IMR-90 (cell line): ENCODE data around the gene ASB11. TPM values are rescaled to one million over a fixed set of nuclear protein-coding genes. Genes with fewer than 3 reads are reported as not detected.
A peak's percentile ranks its signal among the peaks of the same experiment; 100 is the strongest.

ENCODE experiments used
- ATAC-seq: fragments of 200-7000 bp; cut with Tn5 transposase; 2 replicates; pipeline ENCODE4 v1.9.1; 2020; ENCODE audit warnings: low read depth, mild to moderate bottlenecking, moderate library complexity
- BruUV-seq: library from RNA; stranded (reverse); fragments of 400-500 nt; replicated peaks from 2 replicates; lab custom pipeline; 2021; lab: Mats Ljungman, UMichigan
- CTCF ChIA-PET: fragments of 300-600 bp; formaldehyde crosslinking; extraction: SDS; loops from one replicate; lab custom pipeline; 2021; ENCODE audit warnings: antibody characterized with exemption; lab: Yijun Ruan, JAX
- POLR2A ChIA-PET: fragments of 300-600 bp; sonication (Branson Sonifier 250); formaldehyde crosslinking; loops from one replicate; lab custom pipeline; 2022; ENCODE audit warnings: antibody characterized with exemption; ENCODE audit not compliant: unreplicated experiment; lab: Charles Lee
- DNase-seq: peaks from one replicate; pipeline ENCODE4 v3.0.0; 2013
- H2AFZ ChIP-seq: replicated peaks from 2 replicates; pipeline ENCODE3; 2013; ENCODE audit warnings: low read length, mild to moderate bottlenecking; ENCODE audit not compliant: poor library complexity
- H2AK5ac ChIP-seq: 2 replicates; pipeline ENCODE4 v1.6.1; 2013; ENCODE audit warnings: low read depth, low read length, inconsistent platforms
- H2AK9ac ChIP-seq: replicated peaks from 2 replicates; pipeline ENCODE3; 2013; ENCODE audit warnings: mild to moderate bottlenecking, low read depth, low read length, moderate library complexity; ENCODE audit not compliant: poor library complexity
- H2BK120ac ChIP-seq: 2 replicates; pipeline ENCODE4 v1.6.1; 2013; ENCODE audit warnings: low read depth, low read length, inconsistent platforms
- H2BK15ac ChIP-seq: 3 replicates; pipeline ENCODE4 v1.6.1; 2013; ENCODE audit warnings: low read depth, low read length, inconsistent platforms
- H2BK20ac ChIP-seq: 2 replicates; pipeline ENCODE4 v1.6.1; 2013; ENCODE audit warnings: low read depth, mild to moderate bottlenecking, inconsistent platforms, low read length, moderate library complexity
- H2BK5ac ChIP-seq: 2 replicates; pipeline ENCODE4 v1.6.1; 2013; ENCODE audit warnings: mild to moderate bottlenecking, low read depth, low read length, inconsistent platforms; ENCODE audit not compliant: poor library complexity, severe bottlenecking
- H3K14ac ChIP-seq: replicated peaks from 2 replicates; pipeline ENCODE4 v1.6.1; 2013; ENCODE audit warnings: low read depth, low read length, inconsistent platforms
- H3K18ac ChIP-seq: 2 replicates; pipeline ENCODE4 v1.6.1; 2013; ENCODE audit warnings: low read depth, low read length, control low read depth
- H3K23ac ChIP-seq: 2 replicates; pipeline ENCODE4 v1.6.1; 2013; ENCODE audit warnings: low read depth, low read length, inconsistent platforms
- H3K27ac ChIP-seq: 2 replicates; pipeline ENCODE4 v1.5.1; 2013; ENCODE audit warnings: mild to moderate bottlenecking, control low read depth, low read length; ENCODE audit not compliant: insufficient read depth
- H3K27me3 ChIP-seq: 2 replicates; pipeline ENCODE4 v1.6.1; 2013; ENCODE audit warnings: low read length; ENCODE audit not compliant: control insufficient read depth, insufficient read depth
- H3K36me3 ChIP-seq: 2 replicates; pipeline ENCODE4 v1.6.1; 2013; ENCODE audit warnings: low read length, mixed read lengths; ENCODE audit not compliant: control insufficient read depth, insufficient read depth
- H3K4ac ChIP-seq: 2 replicates; pipeline ENCODE4 v1.6.1; 2013; ENCODE audit warnings: low read depth, low read length, inconsistent platforms
- H3K4me1 ChIP-seq: 2 replicates; pipeline ENCODE4 v1.6.1; 2013; ENCODE audit warnings: low read length, mixed read lengths; ENCODE audit not compliant: control insufficient read depth, insufficient read depth
- H3K4me2 ChIP-seq: 2 replicates; pipeline ENCODE4 v1.6.1; 2013; ENCODE audit warnings: low read depth, mild to moderate bottlenecking, control low read depth, low read length, moderate library complexity
- H3K4me3 ChIP-seq: 2 replicates; pipeline ENCODE4 v1.5.1; 2013; ENCODE audit warnings: low read depth, mild to moderate bottlenecking, control low read depth, low read length, moderate library complexity; ENCODE audit not compliant: insufficient read depth
- H3K56ac ChIP-seq: 2 replicates; pipeline ENCODE4 v1.6.1; 2013; ENCODE audit warnings: low read length, inconsistent platforms; ENCODE audit not compliant: insufficient read depth; ENCODE audit errors: extremely low read depth
- H3K79me1 ChIP-seq, 2 experiments: 2 replicates each; pipeline ENCODE4 v1.6.1; 2013; ENCODE audit warnings: low read length in 2 of 2, inconsistent platforms in 1 of 2, low read depth in 1 of 2
- H3K9ac ChIP-seq: 2 replicates; pipeline ENCODE4 v1.6.1; 2013; ENCODE audit warnings: low read depth, low read length, control low read depth
- H3K9me1 ChIP-seq: 2 replicates; pipeline ENCODE4 v1.6.1; 2013; ENCODE audit warnings: low read length, inconsistent platforms; ENCODE audit not compliant: insufficient read depth
- H3K9me3 ChIP-seq: 2 replicates; pipeline ENCODE4 v1.6.1; 2013; ENCODE audit warnings: low read length; ENCODE audit not compliant: control insufficient read depth, insufficient read depth
- H4K20me1 ChIP-seq: 2 replicates; pipeline ENCODE4 v1.6.1; 2013; ENCODE audit warnings: low read length, inconsistent platforms; ENCODE audit not compliant: insufficient read depth
- H4K5ac ChIP-seq: 2 replicates; pipeline ENCODE4 v1.6.1; 2013; ENCODE audit warnings: mild to moderate bottlenecking, low read depth, low read length, control low read depth
- H4K8ac ChIP-seq, 2 experiments: 2 replicates each; pipeline ENCODE4 v1.6.1; 2013; ENCODE audit warnings: low read depth in 2 of 2, low read length in 2 of 2, control low read depth in 1 of 2, inconsistent platforms in 1 of 2
- H4K91ac ChIP-seq: 2 replicates; pipeline ENCODE4 v1.6.1; 2013; ENCODE audit warnings: low read depth, low read length, inconsistent platforms; ENCODE audit not compliant: insufficient read depth
- BHLHE40 ChIP-seq: fragments of 150-350 bp; IDR thresholded peaks from 2 replicates; pipeline ENCODE4 v1.6.1; 2016; ENCODE audit warnings: mild to moderate bottlenecking, low read depth, low read length
- CTCF ChIP-seq: conservative IDR thresholded peaks from 2 replicates; pipeline ENCODE4 v1.5.1; 2012; ENCODE audit warnings: mild to moderate bottlenecking, low read depth, low read length, improper control_type of control experiment
- MAZ ChIP-seq: IDR thresholded peaks from 2 replicates; pipeline ENCODE4 v1.6.1; 2012; ENCODE audit warnings: low read depth, mild to moderate bottlenecking, low read length, improper control_type of control experiment, moderate library complexity, borderline replicate concordance
- RAD21 ChIP-seq: IDR thresholded peaks from 2 replicates; pipeline ENCODE4 v1.6.1; 2012; ENCODE audit warnings: low read length, improper control_type of control experiment
- SMC3 ChIP-seq: fragments of 150-350 bp; IDR thresholded peaks from 2 replicates; pipeline ENCODE4 v1.6.1; 2016; ENCODE audit warnings: low read depth, mild to moderate bottlenecking, antibody characterized with exemption, low read length, moderate library complexity
- WGBS, 2 experiments: methylation state at CpG; one replicate each; pipeline versions ENCODE4 v1.1.5 to v1.1.7; 2013; ENCODE audit warnings: missing lambda C conversion rate in 2 of 2; ENCODE audit not compliant: insufficient read length in 1 of 2; ENCODE audit errors: extremely low coverage in 2 of 2; 5-methylcytosine and 5-hydroxymethylcytosine counted together
- dilution Hi-C: fragments of 300-500 bp; cut with HindIII; formaldehyde crosslinking; loops from one replicate; pipeline ENCODE4 v1.14.3; 2018; ENCODE audit warnings: low sequenced_read_pairs; ENCODE audit not compliant: unreplicated experiment
- in situ Hi-C: fragments of 300-500 bp; cut with MboI; formaldehyde crosslinking; loops from 3 replicates; pipeline ENCODE4 v1.14.3; 2019; ENCODE audit warnings: low sequenced_read_pairs, inconsistent platforms, mixed read lengths
- intact Hi-C: fragments of 100-400 bp; cut with micrococcal nuclease; formaldehyde crosslinking; loops from 2 replicates; pipeline ENCODE4 v1.10.0; 2022
- polyA plus RNA-seq, 3 experiments: library from polyadenylated mRNA; depleted of rRNA; stranded (reverse); fragments of >200 nt; gene quantifications; 2 replicates each; pipeline ENCODE4 v1.2.3, GENCODE V29; 2012; ENCODE audit warnings: low replicate concordance in 1 of 3
- total RNA-seq: library from RNA; depleted of rRNA; stranded (reverse); fragments of >200 nt; gene quantifications from 2 replicates; pipeline ENCODE4 v1.2.3, GENCODE V29; 2012

Gene ASB11
- total and polyA plus RNA-seq, 2 of the 4 experiments (the other 2 are of a cell fraction) = not detected

- no peak overlapping the region for H3K4me3 ChIP-seq
- no CpG with 5 or more reads among the region's 5 CpGs for WGBS, 2 experiments
Measured at GRCh38 chrX:15242899-15243555, 72.4 kb downstream of the ASB11 start.

More at GRCh38 chrX:15242899-15243555, 72.4 kb downstream of the ASB11 start:
- Histone ChIP-seq H4K8ac (no peak overlapping the region), H4K20me1 (no peaks in the 10 kb centered on the region), H3K9me1 (no peaks in the 10 kb centered on the region), H3K9ac (no peak overlapping the region), H3K14ac (no peak overlapping the region), H2AK5ac (no peak overlapping the region), H4K91ac (no peak overlapping the region), H3K18ac (no peak overlapping the region), H3K56ac (no peak overlapping the region), H3K4me1 (no peaks in the 10 kb centered on the region), H2AFZ (no peak overlapping the region), H2BK15ac (no peak overlapping the region), H3K27me3 (peaks cover 2% of the 10 kb centered on the region), H3K79me1 (no peaks in the 10 kb centered on the region), H2AK9ac (no peak overlapping the region), H3K36me3 (no peaks in the 10 kb centered on the region), H3K4me2 (no peak overlapping the region), H3K27ac (no peak overlapping the region), H4K5ac (no peak overlapping the region), H3K4ac (no peak overlapping the region), H2BK5ac (no peak overlapping the region), H2BK20ac (no peak overlapping the region), H3K9me3 (no peaks in the 10 kb centered on the region), H2BK120ac (no peak overlapping the region), H3K23ac (no peak overlapping the region)
- TF ChIP-seq RAD21 (peak; percentile 62), CTCF (peak; percentile 62), MAZ (no peak), SMC3 (peak; percentile 60), BHLHE40 (no peak)
- dilution Hi-C loops (no loop called here), intact Hi-C loops (loop anchor here (1.0 to 2.0 kb wide), 3 partner anchors 96 to 1204 kb away; no protein-coding TSS in a partner anchor), in situ Hi-C loops (loop anchor here (10.0 kb wide), 1 partner anchor 1198 kb away; no protein-coding TSS in a partner anchor)
- ATAC-seq = peak; percentile 62; the same call in 1 of the 2 replicates
- BruUV-seq = no TSS peak
- ChIA-PET CTCF (interaction anchor here (0.6 to 1.1 kb wide), 6 partner anchors 10 to 1214 kb away, joined by 3 to 6 read pairs (median 3); no protein-coding TSS in a partner anchor), POLR2A (no interaction called here)
- DNase-seq = peak; percentile 59
